ENCODE data around the gene TCF25. TPM values are rescaled to one million over a fixed set of nuclear protein-coding genes. Genes with fewer than 3 reads are reported as not detected.

The TCF25 gene
- total RNA-seq, 4 donors from 2014 or later = 166 to 260 (median 182) TPM

GRCh38 chr16:89920723-89921122 lies 47.3 kb downstream of the TCF25 start:
- Histone ChIP-seq H3K4me3 (no peak overlapping the region), H3K4me1 (peaks cover 66% of the 10 kb centered on the region), H3K9me3 (no peaks in the 10 kb centered on the region), H3K27ac (peak overlapping the region; percentile 81), H3K36me3 (no peaks in the 10 kb centered on the region), H3K27me3 (peaks cover 51% of the 10 kb centered on the region)
- TF ChIP-seq CTCF (IDR thresholded peaks at IDR 0.05) = no peak
- TF ChIP-seq POLR2AphosphoS5 (IDR thresholded peaks at IDR 0.05) = no peak
- no peak for TF ChIP-seq EP300 (IDR thresholded peaks at IDR 0.05)
- no peak for TF ChIP-seq POLR2A (IDR thresholded peaks at IDR 0.05)
- no peak for DNase-seq (ENCODE audit: low spot score in 2 of 2)
- 27% methylated on average over 6 of the region's 6 CpGs for WGBS

- Histone ChIP-seq H3K27me3 (peaks cover 53% of the 10 kb centered on the region), H3K36me3 (no peaks in the 10 kb centered on the region), H3K27ac (peak overlapping the region; percentile 81), H3K4me1 (peaks cover 71% of the 10 kb centered on the region), H3K4me3 (peak overlapping the region; percentile 56), H3K9me3 (no peaks in the 10 kb centered on the region)
- no peak for TF ChIP-seq EP300 (IDR thresholded peaks at IDR 0.05)
- no peak for TF ChIP-seq CTCF (IDR thresholded peaks at IDR 0.05)
- no peak for TF ChIP-seq POLR2AphosphoS5 (IDR thresholded peaks at IDR 0.05)
- no peak for TF ChIP-seq POLR2A (IDR thresholded peaks at IDR 0.05)
- DNase-seq (ENCODE audit: low spot score in 2 of 2) = peak in 1 of 2 donors; percentile 63
- WGBS = 36% methylated on average over 6 of the region's 14 CpGs
Measured at GRCh38 chr16:89921131-89921701, 47.8 kb downstream of the TCF25 start.

GRCh38 chr16:89921702-89922476 lies 48.5 kb downstream of the TCF25 start:
- peak overlapping the region; percentile 81 for H3K27ac ChIP-seq
- 9% methylated on average over 16 of the region's 22 CpGs for WGBS
- peak in 1 of 2 donors; percentile 78 for DNase-seq (ENCODE audit: low spot score in 2 of 2)
- TF ChIP-seq CTCF (IDR thresholded peaks at IDR 0.05) (no peak), EP300 (IDR thresholded peaks at IDR 0.05) (no peak), POLR2A (IDR thresholded peaks at IDR 0.05) (no peak), POLR2AphosphoS5 (IDR thresholded peaks at IDR 0.05) (no peak)
- peaks cover 58% of the 10 kb centered on the region for H3K27me3 ChIP-seq
- H3K4me3 ChIP-seq = peak overlapping the region; percentile 56
- peaks cover 74% of the 10 kb centered on the region for H3K4me1 ChIP-seq
- no peaks in the 10 kb centered on the region for H3K36me3 ChIP-seq
- H3K9me3 ChIP-seq = no peaks in the 10 kb centered on the region

- TF ChIP-seq POLR2AphosphoS5 (IDR thresholded peaks at IDR 0.05) = no peak
- TF ChIP-seq EP300 (IDR thresholded peaks at IDR 0.05) = no peak
Measured at GRCh38 chr16:89922477-89922883, 49.1 kb downstream of the TCF25 start.

GRCh38 chr16:89922884-89923639 lies 49.7 kb downstream of the TCF25 start, which contains the start of gene TUBB3:
Gene TUBB3, plus strand, starts transcription at chr16:89923342. Its CDS starts 60 bp downstream, at chr16:89923402.
- Histone ChIP-seq H3K4me1 (peaks cover 63% of the 10 kb centered on the region), H3K27me3 (peaks cover 65% of the 10 kb centered on the region), H3K9me3 (no peaks in the 10 kb centered on the region), H3K27ac (peak within 1 kb of the TSS; percentile 81), H3K36me3 (no peaks in the 10 kb centered on the region), H3K4me3 (peak within 1 kb of the TSS; percentile 56)
- no CpG with 5 or more reads among the region's 88 CpGs for WGBS
- TF ChIP-seq POLR2A (IDR thresholded peaks at IDR 0.05) (no peak), POLR2AphosphoS5 (IDR thresholded peaks at IDR 0.05) (no peak), CTCF (IDR thresholded peaks at IDR 0.05) (no peak), EP300 (IDR thresholded peaks at IDR 0.05) (no peak)
- peak in 1 of 2 donors; percentile 67 for DNase-seq (ENCODE audit: low spot score in 2 of 2)

More at GRCh38 chr16:89922477-89922883, 49.1 kb downstream of the TCF25 start:
- peaks cover 63% of the 10 kb centered on the region for H3K27me3 ChIP-seq
- peaks cover 69% of the 10 kb centered on the region for H3K4me1 ChIP-seq
- no peaks in the 10 kb centered on the region for H3K9me3 ChIP-seq
- no peaks in the 10 kb centered on the region for H3K36me3 ChIP-seq
- 5% methylated on average over 4 of the region's 31 CpGs for WGBS
- DNase-seq (ENCODE audit: low spot score in 2 of 2) = peak in 1 of 2 donors; percentile 87
- peak overlapping the region; percentile 81 for H3K27ac ChIP-seq
- H3K4me3 ChIP-seq = peak overlapping the region; percentile 56
